GM12878 (cell line): ENCODE results near the gene MSLN. TPM values are rescaled to one million over a fixed set of nuclear protein-coding genes. Genes with fewer than 3 reads are reported as not detected.

ENCODE experiments used
- ATAC-seq: fragments of 200-7000 bp; cut with Tn5 transposase; 3 replicates; pipeline ENCODE4 v1.9.1; 2020; ENCODE audit warnings: mild to moderate bottlenecking, moderate library complexity
- BruUV-seq: library from RNA; stranded (reverse); fragments of 400-500 nt; replicated peaks from 2 replicates; lab custom pipeline; 2021; lab: Mats Ljungman, UMichigan
- CTCF ChIA-PET: fragments of 300-600 bp; sonication (Branson Sonifier 250); formaldehyde crosslinking; extraction: SDS; loops from one replicate; lab custom pipeline; 2021; ENCODE audit warnings: inconsistent platforms; lab: Yijun Ruan, JAX
- POLR2A ChIA-PET: fragments of 350-600 bp; formaldehyde crosslinking; extraction: SDS; loops from one replicate; lab custom pipeline; 2021; ENCODE audit warnings: inconsistent platforms; lab: Charles Lee
- RAD21 ChIA-PET: fragments of 300-600 bp; sonication (Branson Sonifier 250); formaldehyde crosslinking; loops from one replicate; lab custom pipeline; 2023; ENCODE audit warnings: antibody characterized with exemption; ENCODE audit not compliant: unreplicated experiment; lab: Charles Lee
- SMC1A ChIA-PET: fragments of 300-600 bp; sonication (Branson Sonifier 250); formaldehyde crosslinking; loops from one replicate; lab custom pipeline; 2023; ENCODE audit not compliant: unreplicated experiment, uncharacterized antibody; lab: Charles Lee
- DNase-seq: peaks from one replicate; pipeline ENCODE4 v3.0.0-alpha.2; 2011; ENCODE audit warnings: low read depth, low spot score
- FAIRE-seq: peaks from 3 replicates; lab custom pipeline; 2011; peaks lifted over from hg19 to GRCh38; lab: Jason Lieb, UNC
- H2AFZ ChIP-seq: 2 replicates; pipeline ENCODE4 v1.6.0; 2011; ENCODE audit warnings: low read depth, low read length, control low read depth; ENCODE audit not compliant: control insufficient read depth
- H3K27ac ChIP-seq: 2 replicates; pipeline ENCODE4 v1.5.1; 2011; ENCODE audit warnings: control low read depth; ENCODE audit not compliant: control insufficient read depth, insufficient read depth
- H3K27me3 ChIP-seq, 2 experiments: replicated peaks in 1 of 2; 2 replicates each; pipeline versions ENCODE4 v1.6.0 to v1.6.1; 2011; ENCODE audit warnings: low read length in 1 of 2; ENCODE audit not compliant: control insufficient read depth in 2 of 2, insufficient read depth in 2 of 2
- H3K36me3 ChIP-seq, 2 experiments: 2 replicates each; pipeline ENCODE4 v1.5.1; 2011; ENCODE audit warnings: low read length in 1 of 2; ENCODE audit not compliant: control insufficient read depth in 2 of 2, insufficient read depth in 2 of 2
- H3K4me1 ChIP-seq: 2 replicates; pipeline ENCODE4 v1.6.1; 2011; ENCODE audit warnings: mild to moderate bottlenecking, low read length, moderate library complexity, mixed read lengths; ENCODE audit not compliant: control insufficient read depth, insufficient read depth
- H3K4me2 ChIP-seq: 2 replicates; pipeline ENCODE4 v1.6.0; 2011; ENCODE audit warnings: control low read depth; ENCODE audit not compliant: control insufficient read depth, insufficient read depth
- H3K4me3 ChIP-seq: fragments of 200-600 bp; sonication (generic); 2 replicates; pipeline ENCODE4 v1.5.1; 2016
- H3K79me2 ChIP-seq: 2 replicates; pipeline ENCODE4 v1.6.0; 2011; ENCODE audit warnings: low read length; ENCODE audit not compliant: control insufficient read depth, insufficient read depth
- H3K9ac ChIP-seq: 2 replicates; pipeline ENCODE4 v1.8.0; 2011; ENCODE audit warnings: low read length, control low read depth, mixed read lengths; ENCODE audit not compliant: control insufficient read depth, insufficient read depth
- H3K9me3 ChIP-seq: replicated peaks from 3 replicates; pipeline ENCODE4 v1.5.1; 2011; ENCODE audit warnings: mild to moderate bottlenecking, low read length; ENCODE audit not compliant: control insufficient read depth, insufficient read depth
- H4K20me1 ChIP-seq: 2 replicates; pipeline ENCODE4 v1.6.0; 2011; ENCODE audit not compliant: control insufficient read depth, insufficient read depth
- CBX3 ChIP-seq: fragments of 200-600 bp; sonication (generic); IDR thresholded peaks from 2 replicates; pipeline ENCODE4 v1.6.1; 2016; ENCODE audit warnings: low read depth, borderline replicate concordance
- CTCF ChIP-seq, 3 experiments: IDR thresholded peaks in 2 of 3; conservative IDR thresholded peaks in 1 of 3; 2 replicates each; pipeline ENCODE4 v1.5.1; 2011; ENCODE audit warnings: low read depth in 3 of 3, low read length in 3 of 3, mild to moderate bottlenecking in 3 of 3, control low read depth in 2 of 3, moderate library complexity in 2 of 3, inconsistent platforms in 1 of 3, mixed read lengths in 1 of 3; ENCODE audit not compliant: control insufficient read depth in 2 of 3, insufficient read depth in 1 of 3; ENCODE audit errors: extremely low read depth in 1 of 3
- ELK1 ChIP-seq: IDR thresholded peaks from 2 replicates; pipeline ENCODE4 v1.6.1; 2012; ENCODE audit warnings: low read depth, low read length, improper control_type of control experiment
- ETV6 ChIP-seq, 2 experiments: fragments of 450-650 bp in 1 of 2; IDR thresholded peaks in 1 of 2; conservative IDR thresholded peaks in 1 of 2; 2 replicates each; pipeline ENCODE4 v1.6.1; 2014; ENCODE audit warnings: antibody characterized with exemption in 1 of 2, borderline replicate concordance in 1 of 2, low read depth in 1 of 2, mild to moderate bottlenecking in 1 of 2, moderate library complexity in 1 of 2
- GABPA ChIP-seq: IDR thresholded peaks from 2 replicates; pipeline ENCODE4 v1.6.1; 2014; ENCODE audit warnings: antibody characterized with exemption, low read depth, mild to moderate bottlenecking, inconsistent platforms
- IKZF2 ChIP-seq, 2 experiments: fragments of 450-650 bp; IDR thresholded peaks; 2 replicates each; pipeline ENCODE4 v1.6.1; 2017; ENCODE audit warnings: mild to moderate bottlenecking in 2 of 2, moderate library complexity in 2 of 2
- JUND ChIP-seq: IDR thresholded peaks from 2 replicates; pipeline ENCODE4 v1.6.1; 2012; ENCODE audit warnings: low read depth, mild to moderate bottlenecking, low read length, improper control_type of control experiment, moderate library complexity
- MYC ChIP-seq: IDR thresholded peaks from 2 replicates; pipeline ENCODE4 v1.6.1; 2011; ENCODE audit warnings: mild to moderate bottlenecking, low read length, moderate library complexity, inconsistent platforms; ENCODE audit not compliant: insufficient read depth, insufficient replicate concordance, insufficient read length, severe bottlenecking
- NFIC ChIP-seq: IDR thresholded peaks from 2 replicates; pipeline ENCODE4 v1.6.1; 2012; ENCODE audit warnings: low read depth, mild to moderate bottlenecking, inconsistent platforms, low read length, moderate library complexity
- NR2F1 ChIP-seq: fragments of 450-650 bp; conservative IDR thresholded peaks from 2 replicates; pipeline ENCODE4 v1.6.1; 2017; ENCODE audit warnings: mild to moderate bottlenecking
- PAX5 ChIP-seq: IDR thresholded peaks from 2 replicates; pipeline ENCODE4 v1.6.1; 2011; ENCODE audit warnings: low read depth, low read length, borderline replicate concordance
- PAX8 ChIP-seq: fragments of 450-650 bp; IDR thresholded peaks from 2 replicates; pipeline ENCODE4 v1.6.1; 2017; ENCODE audit warnings: mild to moderate bottlenecking, moderate library complexity
- PKNOX1 ChIP-seq: fragments of 450-650 bp; IDR thresholded peaks from 2 replicates; pipeline ENCODE4 v1.6.1; 2016; ENCODE audit warnings: mild to moderate bottlenecking
- PML ChIP-seq: IDR thresholded peaks from 2 replicates; pipeline ENCODE4 v1.6.1; 2012; ENCODE audit warnings: low read length, inconsistent platforms
- TAF1 ChIP-seq: IDR thresholded peaks from 2 replicates; pipeline ENCODE4 v1.6.1; 2011; ENCODE audit warnings: mild to moderate bottlenecking, low read depth, low read length, borderline replicate concordance
- WGBS: methylation state at CpG from one replicate; pipeline ENCODE4 v1.1.6; 2016; ENCODE audit warnings: low lambda C conversion rate; ENCODE audit not compliant: insufficient replicate concordance, insufficient coverage; ENCODE audit errors: missing lambda C conversion rate; 5-methylcytosine and 5-hydroxymethylcytosine counted together
- in situ Hi-C: fragments of 300-500 bp; cut with MboI; formaldehyde crosslinking; loops from 9 replicates; pipeline ENCODE4 v1.14.3; 2018; ENCODE audit warnings: mixed read lengths
- intact Hi-C: fragments of 100-400 bp; cut with micrococcal nuclease; formaldehyde crosslinking; loops from one replicate; pipeline ENCODE4 v1.14.2; 2022; ENCODE audit not compliant: unreplicated experiment
- polyA plus RNA-seq, 11 experiments: library from polyadenylated mRNA; depleted of rRNA in 4 of 11; unstranded in 6 of 11; stranded (reverse) in 5 of 11; fragments of >200 nt; fragmentation: Nextera tagmentation in 4 of 11; fragmentation: Illumina TruSeq in 1 of 11; extraction: Ambion mirVana in 4 of 11; extraction: Trizol in 1 of 11; gene quantifications; 1 replicate in 1 of 11; 2 replicates in 10 of 11; pipeline versions ENCODE4 v1.2.1 to v1.2.3, GENCODE V29; 2011 to 2016; ENCODE audit warnings: inconsistent platforms in 2 of 11, missing spikeins in 2 of 11, low read depth in 1 of 11
- total RNA-seq, 4 experiments: library from RNA; depleted of rRNA in 3 of 4; stranded (reverse); fragments of >200 nt in 3 of 4; fragmentation: Illumina TruSeq in 1 of 4; extraction: Trizol in 1 of 4; gene quantifications; 2 replicates each; pipeline versions ENCODE4 v1.2.1 to v1.2.3, GENCODE V29; 2013 to 2021

Gene MSLN
- total and polyA plus RNA-seq, 10 of the 15 experiments (the other 5 are each of a cell fraction or from before 2014, with no cell fraction given) = 0.08 TPM; not detected in 9

- H3K27ac ChIP-seq = no peak overlapping the region
- BruUV-seq = no TSS peak
- CTCF ChIA-PET = no interaction called here
- POLR2A ChIA-PET = interaction anchor here (0.5 kb wide), 1 partner anchor 268 kb away, joined by 3 read pairs; no protein-coding TSS in a partner anchor
- H3K79me2 ChIP-seq = no peaks in the 10 kb centered on the region
- 42% methylated on average over 25 of the region's 29 CpGs for WGBS
- in situ Hi-C loops = no loop called here
- RAD21 ChIA-PET = no interaction called here
- no peak overlapping the region for H3K9ac ChIP-seq
- H3K4me3 ChIP-seq = no peak overlapping the region
- no peaks in the 10 kb centered on the region for H3K4me1 ChIP-seq
- DNase-seq = no peak
- SMC1A ChIA-PET = no interaction called here
- intact Hi-C loops = no loop called here
- H3K9me3 ChIP-seq = no peaks in the 10 kb centered on the region
- H3K4me2 ChIP-seq = no peak overlapping the region
- no peaks in the 10 kb centered on the region for H4K20me1 ChIP-seq
- H2AFZ ChIP-seq = no peak overlapping the region
- no peaks in the 10 kb centered on the region for H3K27me3 ChIP-seq
- no peaks in the 10 kb centered on the region for H3K36me3 ChIP-seq
- FAIRE-seq = no peak
- no peak for ATAC-seq
- no peak for TF ChIP-seq NFIC
- no peak for TF ChIP-seq PML
- TF ChIP-seq PAX8 = no peak
- no peak for TF ChIP-seq MYC
- no peak for TF ChIP-seq GABPA
- TF ChIP-seq IKZF2 (IDR thresholded peaks at IDR 0.05) = no peak
- no peak for TF ChIP-seq PAX5
- TF ChIP-seq CBX3 = no peak
- TF ChIP-seq ELK1 = no peak
- TF ChIP-seq PKNOX1 = no peak
- TF ChIP-seq NR2F1 = no peak
- no peak for TF ChIP-seq ETV6 (conservative IDR thresholded peaks at IDR 0.05 in 1 of 2, IDR thresholded peaks at IDR 0.05 in 1 of 2; ENCODE audit: borderline replicate concordance in 1 of 2, low read depth in 1 of 2)
- TF ChIP-seq CTCF (IDR thresholded peaks at IDR 0.05 in 2 of 3, conservative IDR thresholded peaks at IDR 0.05 in 1 of 3; ENCODE audit: control insufficient read depth in 2 of 3, extremely low read depth in 1 of 3, insufficient read depth in 1 of 3, low read depth in 3 of 3, low read length in 3 of 3) = no peak
- no peak for TF ChIP-seq TAF1
- TF ChIP-seq JUND = no peak
Observed at GRCh38 chr16:766008-766819, 5.7 kb downstream of the MSLN start.
